HEK293T (cell line): ENCODE results near the gene CCNY.

ENCODE experiments used
- CTCF ChIA-PET: fragments of 350-600 bp; formaldehyde crosslinking; extraction: SDS; loops from one replicate; lab custom pipeline; 2021; ENCODE audit warnings: antibody characterized with exemption, inconsistent platforms; lab: Yijun Ruan, JAX
- POLR2A ChIA-PET: fragments of 350-600 bp; formaldehyde crosslinking; extraction: SDS; loops from one replicate; lab custom pipeline; 2020; ENCODE audit warnings: antibody characterized with exemption, inconsistent platforms; lab: Yijun Ruan, JAX
- DNase-seq: peaks from one replicate; pipeline ENCODE4 v3.0.0; 2012; ENCODE audit warnings: mixed read lengths; ENCODE audit errors: extremely low spot score
- ARNT ChIP-seq: fragments of 450-650 bp; IDR thresholded peaks from 2 replicates; pipeline ENCODE4 v1.6.1; 2017; ENCODE audit warnings: mild to moderate bottlenecking
- BHLHE40 ChIP-seq: fragments of 450-650 bp; IDR thresholded peaks from 2 replicates; pipeline ENCODE4 v1.6.1; 2016; ENCODE audit warnings: mild to moderate bottlenecking, moderate library complexity, borderline replicate concordance
- CTBP1 ChIP-seq: fragments of 450-650 bp; IDR thresholded peaks from 2 replicates; pipeline ENCODE4 v1.6.1; 2016; ENCODE audit warnings: borderline replicate concordance
- ELF4 ChIP-seq: fragments of 450-650 bp; IDR thresholded peaks from 2 replicates; pipeline ENCODE4 v1.6.1; 2017; ENCODE audit warnings: antibody characterized with exemption
- FOXA1 ChIP-seq: fragments of 450-650 bp; IDR thresholded peaks from 2 replicates; pipeline ENCODE4 v1.6.1; 2016; ENCODE audit warnings: mild to moderate bottlenecking
- FOXK2 ChIP-seq: fragments of 450-650 bp; IDR thresholded peaks from 2 replicates; pipeline ENCODE4 v1.6.1; 2016; ENCODE audit warnings: mild to moderate bottlenecking
- FOXM1 ChIP-seq: fragments of 450-650 bp; IDR thresholded peaks from 2 replicates; pipeline ENCODE4 v1.6.1; 2017; ENCODE audit warnings: mild to moderate bottlenecking, borderline replicate concordance
- HDGF ChIP-seq: fragments of 450-650 bp; IDR thresholded peaks from 2 replicates; pipeline ENCODE4 v1.6.1; 2017; ENCODE audit warnings: antibody characterized with exemption, borderline replicate concordance
- L3MBTL2 ChIP-seq: fragments of 450-650 bp; conservative IDR thresholded peaks from 2 replicates; pipeline ENCODE4 v1.6.1; 2016; ENCODE audit warnings: mild to moderate bottlenecking
- LEF1 ChIP-seq: fragments of 450-650 bp; IDR thresholded peaks from 2 replicates; pipeline ENCODE4 v1.6.1; 2017; ENCODE audit warnings: mild to moderate bottlenecking, borderline replicate concordance
- NFRKB ChIP-seq: fragments of 450-650 bp; IDR thresholded peaks from 2 replicates; pipeline ENCODE4 v1.6.1; 2016; ENCODE audit warnings: mild to moderate bottlenecking, moderate library complexity
- PKNOX1 ChIP-seq: fragments of 450-650 bp; IDR thresholded peaks from 2 replicates; pipeline ENCODE4 v1.6.1; 2016
- SP1 ChIP-seq: fragments of 450-650 bp; IDR thresholded peaks from 2 replicates; pipeline ENCODE4 v1.6.1; 2017
- SUZ12 ChIP-seq: fragments of 450-650 bp; IDR thresholded peaks from 2 replicates; pipeline ENCODE4 v1.6.1; 2016; ENCODE audit warnings: mild to moderate bottlenecking
- TARDBP ChIP-seq: fragments of 450-650 bp; IDR thresholded peaks from 2 replicates; pipeline ENCODE4 v1.6.1; 2016
- ZNF384 ChIP-seq: fragments of 450-650 bp; IDR thresholded peaks from 2 replicates; pipeline ENCODE4 v1.6.1; 2016

The CCNY gene

DNA sequence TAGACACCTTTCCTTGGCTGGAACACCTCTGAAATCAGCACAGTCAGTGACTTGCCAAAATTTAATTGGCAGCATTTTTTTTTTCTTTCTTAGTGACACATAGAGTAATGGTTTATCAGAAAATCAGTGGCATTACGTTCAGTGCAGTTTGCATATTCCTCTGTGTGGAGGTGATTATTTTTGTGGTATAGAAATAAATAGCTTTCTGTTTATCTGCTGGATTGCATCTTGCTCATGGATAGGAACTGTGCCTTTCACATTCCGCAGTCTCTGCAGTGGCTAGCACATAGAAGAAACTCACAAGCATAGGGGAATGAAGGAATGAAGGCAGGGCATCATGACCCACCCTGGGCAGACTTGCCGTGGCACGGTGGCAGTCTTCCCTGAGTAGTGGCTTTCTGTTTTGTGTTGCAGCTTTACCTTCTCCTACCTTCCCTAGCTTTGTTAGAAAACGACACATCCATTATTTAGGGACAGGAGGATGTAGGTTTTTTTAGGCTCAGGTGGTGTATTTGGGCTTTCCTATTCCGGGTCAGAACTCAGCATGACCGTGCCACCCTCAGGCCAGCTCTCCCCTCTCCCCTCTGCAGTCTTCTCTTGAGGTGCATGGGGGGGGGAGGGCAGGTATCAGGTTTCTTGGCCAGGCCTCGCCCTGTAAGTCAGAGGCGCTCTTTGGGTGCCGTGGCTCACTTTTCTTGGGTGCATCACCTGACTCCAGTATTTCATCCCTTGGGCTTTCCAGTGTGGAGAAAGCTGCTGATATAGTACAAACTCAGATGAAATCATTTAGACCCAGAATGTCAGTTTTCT lies 156.3 kb downstream of the CCNY start:
- CTCF ChIA-PET: no interaction called here
- POLR2A ChIA-PET: no interaction called here
- TF ChIP-seq LEF1: no peak
- TF ChIP-seq FOXA1: no peak
- no peak for TF ChIP-seq NFRKB
- no peak for TF ChIP-seq FOXM1
- no peak for DNase-seq

DNA sequence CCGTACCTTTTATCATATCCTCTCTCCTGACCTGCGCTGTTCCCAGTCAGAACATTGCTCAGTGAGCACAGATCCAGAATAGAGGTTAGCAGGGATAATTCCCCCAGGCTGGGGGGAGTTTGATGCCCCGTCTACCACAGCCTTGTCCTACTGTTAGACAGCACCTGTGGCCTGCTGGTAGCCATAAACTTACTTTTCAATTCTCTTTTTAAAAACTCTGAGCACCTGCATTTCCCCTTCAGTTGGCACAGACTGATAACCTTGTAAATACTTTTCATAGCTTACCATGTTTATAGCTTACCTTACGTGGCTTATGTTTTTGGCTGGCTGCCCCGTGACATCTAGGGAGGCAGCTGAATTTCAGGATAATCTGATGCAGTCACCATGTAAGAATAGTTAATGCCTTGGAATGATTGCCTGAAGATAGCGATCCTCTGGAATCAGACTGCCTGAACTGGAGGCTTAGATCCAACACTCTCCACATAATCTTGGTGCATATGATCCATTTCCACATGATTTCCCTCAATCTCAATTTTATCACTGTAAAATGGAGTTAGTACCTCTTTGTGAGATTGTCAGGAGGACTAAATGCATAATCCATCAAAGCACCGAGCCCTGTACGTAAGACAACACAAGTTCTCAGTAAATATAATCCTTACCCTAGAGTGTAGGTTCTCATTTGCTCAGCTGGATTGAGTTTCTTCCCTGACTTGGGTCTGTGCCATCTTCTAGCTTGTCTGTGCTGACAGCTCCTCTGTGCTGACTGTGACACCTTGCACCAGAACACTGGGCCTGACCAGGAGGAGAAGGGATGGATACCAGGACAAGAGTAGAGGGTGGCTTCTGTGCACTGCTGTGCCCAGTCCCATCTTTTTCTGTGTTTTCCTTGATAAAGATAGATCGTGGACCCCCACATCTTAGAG lies 157.1 kb downstream of the CCNY start:
- CTCF ChIA-PET: no interaction called here
- TF ChIP-seq FOXA1 (no peak), BHLHE40 (no peak), HDGF (no peak), PKNOX1 (no peak), LEF1 (no peak), ELF4 (no peak), FOXK2 (no peak), ARNT (no peak), TARDBP (no peak), SP1 (no peak)

GRCh38 chr10:35495521-35496119 lies 159.3 kb downstream of the CCNY start:
- TF ChIP-seq FOXA1: no peak
- ChIA-PET POLR2A (no interaction called here), CTCF (no interaction called here)
- DNase-seq: no peak

More for the DNA sequence above, 157.1 kb downstream of the CCNY start:
- no peak for DNase-seq
- POLR2A ChIA-PET: no interaction called here

DNA sequence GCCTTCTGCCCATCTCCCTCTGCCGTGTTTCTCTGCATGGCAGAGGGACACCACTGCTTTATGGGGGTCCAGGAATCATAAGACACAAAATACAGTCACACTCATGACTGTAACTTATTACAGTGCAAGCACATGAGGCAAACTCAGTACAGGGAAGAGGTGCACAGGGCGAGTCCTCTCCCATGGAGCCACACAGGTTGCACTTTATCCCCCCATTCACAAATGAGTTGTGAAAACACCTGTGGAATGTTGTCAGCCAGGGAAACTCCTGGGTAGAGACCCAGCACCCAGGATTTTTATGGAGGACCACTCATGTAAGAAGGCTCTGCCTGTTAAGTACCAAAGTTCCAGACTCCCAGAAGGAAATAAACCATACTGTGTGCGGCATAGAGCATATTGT lies 161.6 kb downstream of the CCNY start:
- POLR2A ChIA-PET: no interaction called here
- TF ChIP-seq ARNT (no peak), ELF4 (no peak), SP1 (no peak), BHLHE40 (no peak)
- CTCF ChIA-PET: no interaction called here
- no peak for DNase-seq

DNA sequence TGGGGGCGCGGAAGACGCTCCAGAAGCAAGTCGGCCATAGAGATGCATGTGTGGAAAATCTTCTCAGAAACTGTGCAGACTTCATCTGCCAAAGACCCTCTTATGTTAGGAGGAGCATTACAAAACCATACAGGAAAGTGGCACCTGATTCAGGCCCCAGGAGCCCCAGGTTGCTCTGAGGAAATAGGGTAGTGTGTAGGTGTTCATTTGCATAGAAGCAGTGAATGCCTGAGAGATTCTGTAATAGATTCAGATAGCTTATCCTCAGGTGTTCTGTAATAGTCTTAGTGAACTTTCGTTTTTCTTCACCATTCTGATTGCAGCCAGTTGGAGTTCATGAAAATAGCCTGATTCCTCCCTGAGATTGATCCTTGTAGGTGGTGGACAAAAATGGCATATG lies 162.4 kb downstream of the CCNY start:
- ChIA-PET CTCF (no interaction called here), POLR2A (no interaction called here)
- no peak for DNase-seq
- TF ChIP-seq TARDBP (no peak), NFRKB (no peak), ZNF384 (no peak), ARNT (no peak), CTBP1 (no peak), SP1 (no peak), FOXM1 (no peak), HDGF (no peak)

GRCh38 chr10:35501923-35502322 lies 165.6 kb downstream of the CCNY start:
- TF ChIP-seq L3MBTL2 (no peak), SUZ12 (no peak), FOXK2 (no peak), BHLHE40 (no peak), FOXM1 (no peak), HDGF (no peak), ZNF384 (no peak), FOXA1 (no peak), CTBP1 (no peak), SP1 (no peak)
- POLR2A ChIA-PET: no interaction called here
- CTCF ChIA-PET: no interaction called here
- no peak for DNase-seq

DNA sequence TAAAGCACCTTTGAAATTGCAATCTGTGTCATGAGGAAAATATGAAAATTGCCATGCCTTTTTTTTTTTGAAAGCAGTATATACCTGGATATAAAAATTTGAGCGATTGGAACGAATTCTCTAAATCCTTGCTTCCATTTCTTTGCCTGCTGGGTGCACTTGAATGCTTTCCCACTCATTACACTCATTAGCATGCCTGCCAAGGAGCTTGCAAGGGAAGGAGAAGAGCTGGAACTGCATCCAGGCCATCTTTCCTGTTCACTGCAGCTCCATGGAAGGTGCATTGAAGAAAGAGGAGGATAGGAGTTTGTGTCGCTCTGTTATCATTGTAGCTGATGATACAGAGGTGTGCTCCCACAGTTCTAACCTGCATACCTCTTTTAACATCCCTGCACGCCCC lies 166.4 kb downstream of the CCNY start:
- no peak for DNase-seq
- POLR2A ChIA-PET: no interaction called here
- CTCF ChIA-PET: no interaction called here
- TF ChIP-seq ARNT (no peak), FOXA1 (no peak), PKNOX1 (no peak), FOXM1 (no peak), BHLHE40 (no peak), CTBP1 (no peak), ZNF384 (no peak), NFRKB (no peak), SP1 (no peak), HDGF (no peak), ELF4 (no peak), SUZ12 (no peak), LEF1 (no peak), FOXK2 (no peak), L3MBTL2 (no peak)
